Hepatocyte (in vitro differentiated cells): ENCODE results near the gene SUCLG2.

Source experiments
- CTCF ChIP-seq: fragments of 200-600 bp; sonication (generic); IDR thresholded peaks from 2 replicates; pipeline ENCODE4 v1.5.1; 2016; ENCODE audit warnings: antibody characterized with exemption, mild to moderate bottlenecking; ENCODE audit not compliant: poor library complexity
- EZH2 ChIP-seq: fragments of 200-600 bp; sonication (generic); IDR thresholded peaks from 2 replicates; pipeline ENCODE4 v1.6.1; 2016; ENCODE audit warnings: antibody characterized with exemption, mild to moderate bottlenecking, borderline replicate concordance
- EZH2phosphoT487 ChIP-seq: fragments of 200-600 bp; sonication (generic); IDR thresholded peaks from one replicate; pipeline ENCODE4 v1.6.1; 2018; ENCODE audit warnings: antibody characterized with exemption, mild to moderate bottlenecking, low read depth, moderate library complexity; ENCODE audit not compliant: unreplicated experiment, severe bottlenecking

GRCh38 chr3:67481126-67481525 lies 173.3 kb downstream of the SUCLG2 start:
- TF ChIP-seq EZH2 (no peak), CTCF (no peak), EZH2phosphoT487 (no peak)
